Mucosa of stomach (tissue), 1 donor: Measurements from ENCODE around the gene SLC16A13.

ENCODE experiments used
- H3K27me3 ChIP-seq: one replicate; pipeline ENCODE4 v1.7.0; 2013; ENCODE audit warnings: mild to moderate bottlenecking, low read length; ENCODE audit not compliant: control insufficient read depth, insufficient read depth
- H3K36me3 ChIP-seq: one replicate; pipeline ENCODE4 v1.7.0; 2013; ENCODE audit warnings: low read length; ENCODE audit not compliant: control insufficient read depth, insufficient read depth
- H3K4me1 ChIP-seq: one replicate; pipeline ENCODE4 v1.7.0; 2013; ENCODE audit warnings: mild to moderate bottlenecking, low read length; ENCODE audit not compliant: control insufficient read depth, insufficient read depth
- H3K4me3 ChIP-seq: one replicate; pipeline ENCODE4 v1.7.0; 2013; ENCODE audit warnings: low read length
- H3K9ac ChIP-seq: one replicate; pipeline ENCODE4 v1.7.0; 2013; ENCODE audit warnings: mild to moderate bottlenecking, low read length, moderate library complexity
- H3K9me3 ChIP-seq: one replicate; pipeline ENCODE4 v1.7.0; 2013; ENCODE audit warnings: mild to moderate bottlenecking, low read length, moderate library complexity; ENCODE audit not compliant: control insufficient read depth
- donor health status: Pancreatic carcinoma.

SLC16A13 gene

DNA sequence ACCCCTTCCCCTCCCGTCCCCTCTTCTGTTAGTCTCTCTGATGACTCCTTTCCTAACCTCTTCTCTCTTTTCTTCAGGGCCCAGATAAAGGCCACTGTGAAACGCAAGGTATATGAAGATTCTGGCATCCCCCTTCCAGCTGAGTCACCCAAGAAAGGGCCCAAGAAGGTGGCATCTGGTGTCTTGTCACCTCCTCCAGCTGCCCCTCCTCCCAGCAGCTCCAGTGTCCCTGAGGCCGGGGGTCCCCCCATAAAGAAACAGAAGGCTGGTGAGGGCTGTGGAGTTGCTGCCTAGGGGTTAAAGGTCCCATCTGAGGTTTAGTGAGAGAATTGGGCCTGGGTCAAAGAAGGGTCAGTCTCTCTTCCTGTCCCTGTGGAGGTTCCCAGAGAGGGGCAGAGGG, 19.4 kb upstream of the SLC16A13 start:
- Histone ChIP-seq H3K36me3 (no peaks in the 10 kb centered on the region), H3K27me3 (peaks cover 2% of the 10 kb centered on the region), H3K9ac (no peak overlapping the region), H3K9me3 (no peaks in the 10 kb centered on the region), H3K4me3 (no peak overlapping the region), H3K4me1 (peaks cover 15% of the 10 kb centered on the region)

DNA sequence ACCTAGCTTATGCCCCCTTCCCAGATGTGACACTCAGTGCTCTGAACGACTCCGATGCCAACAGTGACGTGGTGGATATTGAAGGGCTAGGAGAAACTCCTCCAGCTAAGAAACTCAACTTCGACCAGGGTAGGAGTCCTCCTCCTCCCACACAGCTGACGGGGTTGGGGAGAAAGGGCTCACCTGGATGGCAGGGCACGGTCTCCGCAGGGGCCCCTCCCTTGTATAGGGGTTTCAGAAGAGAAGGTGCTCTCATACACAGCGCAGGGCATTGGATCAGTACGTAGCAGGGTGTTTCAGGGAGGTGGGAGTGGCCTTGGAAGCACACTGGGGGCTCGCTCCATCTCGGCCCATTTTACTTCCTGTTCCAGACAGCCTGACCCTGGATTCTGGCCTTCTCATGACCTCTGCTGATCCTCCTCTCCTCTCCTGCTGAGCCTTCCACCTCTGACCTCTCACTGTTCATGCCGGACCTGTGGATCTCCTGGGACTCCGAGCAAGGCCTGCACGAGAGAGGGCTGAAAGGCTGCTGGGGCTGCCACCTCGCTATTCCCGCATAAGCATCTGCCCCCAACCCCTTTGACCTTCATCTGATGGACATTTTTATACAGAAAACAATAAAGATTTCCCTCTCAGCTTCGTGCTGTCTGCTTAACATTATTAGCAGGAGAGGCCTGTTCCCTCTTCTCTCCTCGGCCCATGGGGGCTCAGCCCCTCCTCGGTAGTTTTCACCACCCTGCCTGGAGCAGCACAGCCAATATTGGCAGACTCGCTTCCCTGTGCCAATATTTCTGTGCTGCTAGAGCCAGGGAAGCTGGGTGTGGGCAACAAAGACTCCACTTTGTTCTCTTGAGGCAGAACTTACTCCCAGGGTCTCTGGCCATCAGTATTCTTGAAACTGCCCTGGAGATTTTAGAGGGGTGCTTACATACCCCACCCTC, 18.7 kb upstream of the SLC16A13 start:
- peaks cover 22% of the 10 kb centered on the region for H3K4me1 ChIP-seq
- H3K9me3 ChIP-seq: no peaks in the 10 kb centered on the region
- no peak overlapping the region for H3K4me3 ChIP-seq
- peaks cover 7% of the 10 kb centered on the region for H3K27me3 ChIP-seq
- no peaks in the 10 kb centered on the region for H3K36me3 ChIP-seq
- H3K9ac ChIP-seq: no peak overlapping the region

DNA sequence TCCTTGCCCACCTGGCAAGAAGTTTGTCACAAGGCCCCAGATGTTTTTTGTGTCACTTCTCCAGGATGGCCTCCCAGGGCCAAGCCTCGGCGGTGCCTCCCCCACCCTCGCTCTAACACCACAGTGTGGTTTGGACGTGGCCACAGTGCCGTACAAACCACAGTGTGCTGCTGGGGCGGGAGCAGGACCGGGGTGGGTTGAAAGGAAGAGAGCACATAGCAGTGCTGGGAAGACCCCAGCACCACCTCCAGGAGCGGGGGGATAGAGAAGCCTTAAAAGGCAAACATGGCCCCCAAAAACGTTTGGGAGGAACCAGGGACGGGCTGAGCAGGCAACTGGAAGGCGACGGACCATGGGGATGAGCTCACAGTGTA, 18.0 kb upstream of the SLC16A13 start:
- Histone ChIP-seq H3K9ac (peak overlapping the region; percentile 71), H3K4me1 (peaks cover 29% of the 10 kb centered on the region), H3K4me3 (no peak overlapping the region), H3K27me3 (peaks cover 14% of the 10 kb centered on the region), H3K36me3 (no peaks in the 10 kb centered on the region), H3K9me3 (no peaks in the 10 kb centered on the region)

DNA sequence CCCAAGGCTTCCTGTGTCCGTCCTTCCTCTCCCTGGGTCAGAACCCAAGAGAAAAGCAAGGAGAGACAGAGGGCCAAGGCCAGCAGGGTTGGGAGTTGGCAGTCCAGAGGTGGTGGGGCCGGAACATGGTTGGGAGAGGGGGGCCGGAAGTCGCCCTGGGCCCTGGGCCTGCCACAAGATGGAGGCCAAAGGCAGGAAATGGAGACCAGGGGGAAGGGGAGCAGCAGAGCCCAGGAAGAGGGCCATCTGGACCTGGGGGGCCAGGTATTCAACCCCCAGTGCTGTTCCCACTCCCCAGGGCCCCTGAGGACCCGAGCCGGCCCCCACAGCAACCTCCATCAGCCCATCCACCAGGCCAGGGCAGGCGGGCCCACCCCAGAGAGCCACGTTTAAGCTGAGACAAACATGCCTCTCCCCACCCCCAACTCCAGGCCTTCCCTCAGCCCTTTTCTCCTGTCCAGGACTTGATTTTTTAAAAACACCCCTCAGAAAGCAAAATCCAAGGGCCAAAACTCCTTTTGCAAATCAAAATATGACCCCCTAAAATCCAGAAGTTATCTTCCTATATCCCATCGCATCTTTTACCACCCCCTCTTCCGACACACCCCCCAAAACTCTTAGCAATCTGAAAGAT, 17.4 kb upstream of the SLC16A13 start:
- peaks cover 31% of the 10 kb centered on the region for H3K4me1 ChIP-seq
- H3K9ac ChIP-seq: peak overlapping the region; percentile 71
- no peak overlapping the region for H3K4me3 ChIP-seq
- no peaks in the 10 kb centered on the region for H3K9me3 ChIP-seq
- peaks cover 19% of the 10 kb centered on the region for H3K27me3 ChIP-seq
- H3K36me3 ChIP-seq: no peaks in the 10 kb centered on the region

DNA sequence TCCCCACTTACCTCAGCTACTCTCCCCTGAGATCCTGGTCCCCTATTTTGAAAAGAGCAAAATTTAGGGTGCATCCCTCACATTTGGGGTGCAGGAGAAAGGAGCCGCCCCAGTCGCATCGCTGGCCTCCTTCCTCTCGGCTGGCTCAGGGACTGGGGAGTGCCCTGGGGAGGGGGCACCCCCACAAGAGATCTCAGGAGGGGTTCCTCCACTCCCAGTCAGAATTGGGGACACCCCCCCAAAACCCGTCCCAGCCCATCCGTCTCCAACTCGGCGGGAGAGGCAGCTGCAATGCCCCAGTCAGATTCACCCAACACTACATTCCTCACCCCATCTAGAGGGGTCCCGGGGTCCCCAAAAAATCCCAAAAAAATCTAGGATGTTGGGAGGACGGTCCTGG, 16.4 kb upstream of the SLC16A13 start:
- H3K36me3 ChIP-seq: no peaks in the 10 kb centered on the region
- H3K27me3 ChIP-seq: peaks cover 19% of the 10 kb centered on the region
- H3K9ac ChIP-seq: peak overlapping the region; percentile 71
- peak overlapping the region; percentile 52 for H3K4me3 ChIP-seq
- no peaks in the 10 kb centered on the region for H3K9me3 ChIP-seq
- peaks cover 27% of the 10 kb centered on the region for H3K4me1 ChIP-seq

DNA sequence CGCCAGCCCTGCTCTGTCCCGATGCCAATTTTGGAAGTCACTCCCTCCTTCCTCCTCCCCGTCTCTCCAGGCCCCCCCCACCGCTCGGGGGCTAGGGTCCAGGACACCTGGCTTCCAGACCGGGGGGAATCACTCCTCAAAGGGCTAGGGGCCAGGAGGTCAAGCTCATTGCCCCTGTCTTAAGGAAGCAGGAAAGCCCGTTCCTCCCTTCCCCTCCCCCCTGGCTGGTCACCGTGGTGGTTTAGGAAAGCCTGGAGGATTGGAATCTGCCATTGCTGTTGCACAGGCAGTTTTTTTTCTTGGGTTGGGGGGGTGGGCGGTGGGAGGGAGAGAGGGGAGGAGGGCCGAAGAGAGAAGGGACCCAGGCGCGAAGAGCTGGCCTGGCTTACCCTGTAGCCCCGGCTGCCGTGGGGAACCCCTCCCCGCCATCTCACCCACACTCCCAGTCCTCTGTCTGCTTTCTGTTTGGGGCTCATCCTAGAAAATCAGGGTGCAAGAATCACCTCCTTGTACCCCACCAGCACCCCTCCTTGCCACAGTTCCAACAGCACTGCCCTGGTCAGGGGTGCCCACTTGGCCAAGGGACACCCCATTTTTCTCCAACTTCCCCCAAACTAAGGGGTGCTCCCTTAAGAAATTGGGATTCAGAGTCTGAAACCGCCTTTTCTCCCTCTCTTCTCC, 15.8 kb upstream of the SLC16A13 start:
- Histone ChIP-seq H3K27me3 (peaks cover 19% of the 10 kb centered on the region), H3K9ac (peak overlapping the region; percentile 71), H3K9me3 (no peaks in the 10 kb centered on the region), H3K36me3 (no peaks in the 10 kb centered on the region), H3K4me1 (peaks cover 27% of the 10 kb centered on the region), H3K4me3 (peak overlapping the region; percentile 52)

DNA sequence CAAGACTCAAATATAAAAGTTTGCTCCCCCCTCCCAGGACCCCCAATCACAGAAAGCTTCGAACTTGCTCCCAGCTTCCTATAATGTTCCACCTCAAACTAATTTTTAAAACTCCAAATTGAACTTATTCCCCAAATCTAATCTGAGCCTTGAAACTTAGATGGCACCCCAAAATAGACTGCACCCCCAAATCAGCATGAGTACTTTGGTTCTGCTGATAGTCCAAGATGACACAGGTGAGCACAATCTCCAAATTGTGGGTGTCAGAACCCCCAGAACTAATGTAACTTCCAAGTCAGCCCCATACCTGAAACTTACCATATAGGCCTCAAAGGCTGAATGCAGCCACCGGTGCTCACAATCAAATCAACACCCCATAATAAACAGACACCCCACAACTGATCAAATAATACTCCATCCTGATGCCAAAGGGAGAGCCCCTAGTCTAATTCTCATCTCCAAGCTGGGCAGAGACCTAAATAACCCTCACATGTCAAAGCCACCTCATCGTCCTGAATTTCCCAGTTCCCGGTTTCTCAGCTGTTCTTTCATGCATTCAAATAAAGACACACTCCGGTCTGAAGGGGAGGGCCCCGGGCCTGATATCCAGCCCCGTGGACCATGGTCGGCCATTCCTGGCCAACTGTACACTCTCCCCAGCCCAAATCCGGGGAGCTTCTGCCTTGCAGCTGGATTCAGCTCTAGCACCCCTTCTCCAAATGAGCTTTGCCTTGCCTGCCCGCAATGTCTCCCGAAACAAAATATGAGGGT, 14.7 kb upstream of the SLC16A13 start:
- H3K4me3 ChIP-seq: no peak overlapping the region
- H3K9ac ChIP-seq: peak overlapping the region; percentile 56

DNA sequence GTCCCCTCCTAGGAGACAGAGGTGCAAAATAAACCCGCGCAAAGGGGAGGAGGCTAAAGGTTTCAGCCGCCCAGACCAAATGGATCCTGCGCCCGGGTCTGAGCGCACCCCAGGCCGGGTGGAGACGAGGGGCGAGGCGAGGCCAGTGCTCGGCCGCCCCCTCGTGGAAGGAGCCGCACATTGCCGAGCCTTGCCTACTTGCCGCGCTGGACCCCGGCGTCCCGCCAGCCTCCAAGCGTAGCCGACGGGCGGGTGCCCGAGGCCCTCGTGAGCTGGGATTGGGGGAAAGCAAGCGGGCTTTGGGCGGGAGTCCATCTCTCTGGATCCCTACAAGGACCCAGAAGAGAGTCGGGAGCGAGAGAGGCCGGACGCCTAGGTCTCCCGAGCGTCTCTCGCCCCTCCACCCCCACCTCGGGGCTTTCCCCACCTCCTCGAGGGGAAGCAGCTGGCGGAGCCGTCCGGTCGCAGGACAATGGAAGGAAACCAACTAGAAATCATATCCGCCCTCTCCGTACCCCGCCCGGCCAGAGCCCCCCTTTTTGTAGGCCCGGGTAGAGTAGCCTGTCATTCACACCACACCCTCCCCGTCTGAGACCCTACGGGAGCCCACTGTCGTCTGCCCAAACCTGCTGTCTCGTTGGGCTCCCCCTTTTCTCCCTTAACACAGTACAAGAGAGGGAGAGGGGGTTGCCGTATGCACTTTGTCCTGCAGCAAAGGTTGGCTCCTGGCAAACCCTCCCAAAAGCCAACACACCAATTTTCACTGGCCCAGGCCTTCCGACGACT, 13.6 kb upstream of the SLC16A13 start:
- Histone ChIP-seq H3K9ac (peak overlapping the region; percentile 56), H3K36me3 (no peaks in the 10 kb centered on the region), H3K27me3 (peaks cover 19% of the 10 kb centered on the region), H3K9me3 (no peaks in the 10 kb centered on the region), H3K4me3 (peak overlapping the region; percentile 14), H3K4me1 (peaks cover 27% of the 10 kb centered on the region)

More for the DNA sequence above, 14.7 kb upstream of the SLC16A13 start:
- Histone ChIP-seq H3K9me3 (no peaks in the 10 kb centered on the region), H3K27me3 (peaks cover 19% of the 10 kb centered on the region), H3K4me1 (peaks cover 27% of the 10 kb centered on the region), H3K36me3 (no peaks in the 10 kb centered on the region)

DNA sequence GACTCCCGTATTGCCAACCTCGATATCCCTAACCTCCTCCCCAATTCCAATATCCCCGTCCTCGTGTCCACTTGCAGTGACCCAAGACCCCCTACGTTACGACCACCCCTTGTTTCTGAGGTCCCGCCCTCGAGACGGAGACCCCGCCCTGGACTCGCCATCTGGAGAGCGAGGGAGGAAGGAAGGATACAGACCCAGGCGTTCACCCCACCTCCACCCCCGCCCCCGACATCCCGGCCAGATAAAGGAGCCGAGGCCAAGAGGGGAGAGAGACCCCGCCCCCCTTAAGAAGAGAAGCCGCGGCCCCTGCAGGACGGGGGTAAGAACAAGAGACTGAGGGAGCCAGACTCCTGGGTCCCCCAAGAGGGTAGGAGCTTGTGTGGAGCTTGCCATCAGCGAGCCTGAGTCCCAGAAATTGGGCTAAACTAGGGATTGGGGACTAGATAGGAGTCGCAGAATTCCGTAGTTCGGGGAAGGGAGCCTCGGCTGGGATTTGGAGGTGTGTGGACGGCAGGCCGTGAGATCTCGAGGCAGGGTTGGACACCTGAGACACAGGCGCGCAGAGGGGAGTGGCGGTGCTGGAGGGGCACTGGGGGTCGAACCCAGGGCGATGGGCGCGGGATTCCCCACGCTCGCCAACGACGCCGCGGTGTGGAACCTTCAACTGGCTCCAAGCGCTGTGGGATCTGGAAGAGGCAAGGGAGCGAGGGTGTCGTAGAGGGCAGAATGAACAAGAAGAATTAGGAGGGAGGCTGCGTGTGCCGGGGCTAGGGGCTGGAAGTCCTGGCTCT, 12.8 kb upstream of the SLC16A13 start, which contains the start of gene BCL6B:
TSS of gene BCL6B (plus strand) at position 270 of the 791 bp plus-strand sequence. CDS start 622 bp downstream, outside the sequence.
- Histone ChIP-seq H3K4me3 (peak within 1 kb of the TSS; percentile 14), H3K27me3 (peaks cover 19% of the 10 kb centered on the region), H3K9ac (peak within 1 kb of the TSS; percentile 57), H3K4me1 (peaks cover 27% of the 10 kb centered on the region), H3K9me3 (no peaks in the 10 kb centered on the region), H3K36me3 (no peaks in the 10 kb centered on the region)

DNA sequence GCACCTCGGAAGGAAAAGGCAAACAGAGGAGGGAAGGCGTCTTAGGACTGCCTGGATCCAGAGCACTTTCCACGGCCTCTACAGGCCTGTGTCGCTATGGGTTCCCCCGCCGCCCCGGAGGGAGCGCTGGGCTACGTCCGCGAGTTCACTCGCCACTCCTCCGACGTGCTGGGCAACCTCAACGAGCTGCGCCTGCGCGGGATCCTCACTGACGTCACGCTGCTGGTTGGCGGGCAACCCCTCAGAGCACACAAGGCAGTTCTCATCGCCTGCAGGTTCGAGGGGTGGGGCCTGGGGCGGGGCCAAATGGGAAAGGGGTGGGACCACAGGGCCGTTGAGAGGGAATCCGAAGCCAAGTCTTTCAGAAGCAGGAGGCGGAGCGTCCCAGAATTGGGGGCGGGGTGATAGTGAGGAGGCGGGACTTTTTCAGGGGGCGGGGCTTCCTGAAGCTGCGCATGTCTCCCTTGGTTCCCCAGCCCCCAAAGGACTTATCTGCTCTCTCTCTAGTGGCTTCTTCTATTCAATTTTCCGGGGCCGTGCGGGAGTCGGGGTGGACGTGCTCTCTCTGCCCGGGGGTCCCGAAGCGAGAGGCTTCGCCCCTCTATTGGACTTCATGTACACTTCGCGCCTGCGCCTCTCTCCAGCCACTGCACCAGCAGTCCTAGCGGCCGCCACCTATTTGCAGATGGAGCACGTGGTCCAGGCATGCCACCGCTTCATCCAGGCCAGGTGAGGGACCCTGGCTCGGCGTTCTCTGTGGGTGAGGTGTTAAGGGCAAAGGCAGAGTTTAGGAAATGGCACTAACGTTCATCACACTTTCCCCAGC, 12.0 kb upstream of the SLC16A13 start:
- peaks cover 19% of the 10 kb centered on the region for H3K27me3 ChIP-seq
- no peak overlapping the region for H3K4me3 ChIP-seq
- no peaks in the 10 kb centered on the region for H3K9me3 ChIP-seq
- no peaks in the 10 kb centered on the region for H3K36me3 ChIP-seq
- H3K4me1 ChIP-seq: peaks cover 27% of the 10 kb centered on the region
- peak overlapping the region; percentile 57 for H3K9ac ChIP-seq
